Activated CD8-positive, alpha-beta T cell treated with anti-CD3 and anti-CD28 coated beads for 36 hours (primary cell): ENCODE data around the gene NGFR. TPM values are rescaled to one million over a fixed set of nuclear protein-coding genes. Genes with fewer than 3 reads are reported as not detected.

Experiments used
- ATAC-seq: fragments of 200-7000 bp; cut with Tn5 transposase; one replicate; pipeline ENCODE4 v1.10.0; 2021; ENCODE audit warnings: mild to moderate bottlenecking, moderate library complexity
- CTCF ChIA-PET: fragments of 350-600 bp; sonication (Branson Sonifier 250); formaldehyde crosslinking; loops from one replicate; lab custom pipeline; 2021; ENCODE audit warnings: antibody characterized with exemption; lab: Charles Lee
- POLR2A ChIA-PET: fragments of 350-600 bp; sonication (Branson Sonifier 250); formaldehyde crosslinking; loops from one replicate; lab custom pipeline; 2021; ENCODE audit warnings: antibody characterized with exemption; lab: Charles Lee
- DNase-seq: peaks from one replicate; pipeline ENCODE4 v3.0.0-alpha.2; 2020
- H3K27ac Mint-ChIP-seq: one replicate; pipeline ENCODE4 v1.8.0; 2021; ENCODE audit warnings: mild to moderate bottlenecking, mixed read lengths
- H3K27me3 Mint-ChIP-seq: one replicate; pipeline ENCODE4 v1.8.0; 2021; ENCODE audit warnings: mixed read lengths
- H3K36me3 Mint-ChIP-seq: one replicate; pipeline ENCODE4 v1.8.0; 2021; ENCODE audit warnings: low read depth, mixed read lengths
- H3K4me1 Mint-ChIP-seq: one replicate; pipeline ENCODE4 v1.8.0; 2021; ENCODE audit warnings: low read depth, mixed read lengths
- H3K4me3 Mint-ChIP-seq: one replicate; pipeline ENCODE4 v1.8.0; 2021; ENCODE audit warnings: mild to moderate bottlenecking, moderate library complexity, mixed read lengths
- H3K9me3 Mint-ChIP-seq: one replicate; pipeline ENCODE4 v1.8.0; 2021; ENCODE audit warnings: mixed read lengths
- CTCF ChIP-seq: fragments of 200-600 bp; IDR thresholded peaks from one replicate; pipeline ENCODE4 v1.8.0; 2022; ENCODE audit warnings: antibody characterized with exemption, mild to moderate bottlenecking
- intact Hi-C: fragments of 100-400 bp; cut with micrococcal nuclease; formaldehyde crosslinking; loops from one replicate; pipeline ENCODE4 v1.10.0; 2022
- total RNA-seq, 2 experiments: library from RNA; stranded (reverse); gene quantifications; one replicate each; pipeline ENCODE4 v1.2.3, GENCODE V29; 2021

Gene NGFR
- total RNA-seq, 2 experiments from 2014 or later, result 0.09 TPM; not detected in 1

- no peak for TF ChIP-seq CTCF
- intact Hi-C loops, result no loop called here
- ChIA-PET POLR2A (no interaction called here), CTCF (interaction anchor here (2.0 kb wide), 1 partner anchor 16 kb away, joined by 6 read pairs; no protein-coding TSS in a partner anchor)
- H3K27ac Mint-ChIP-seq, result no peak overlapping the region
- no peaks in the 10 kb centered on the region for H3K27me3 Mint-ChIP-seq
- H3K36me3 Mint-ChIP-seq, result no peaks in the 10 kb centered on the region
- no peak overlapping the region for H3K4me3 Mint-ChIP-seq
- no peaks in the 10 kb centered on the region for H3K9me3 Mint-ChIP-seq
- no peaks in the 10 kb centered on the region for H3K4me1 Mint-ChIP-seq
- DNase-seq (no peak), ATAC-seq (no peak)
Measured at GRCh38 chr17:49450735-49451134, 44.4 kb upstream of the NGFR start.

- H3K9me3 Mint-ChIP-seq, result no peaks in the 10 kb centered on the region
- intact Hi-C loops, result no loop called here
- no peak for TF ChIP-seq CTCF
- H3K27ac Mint-ChIP-seq, result no peak overlapping the region
- no peak overlapping the region for H3K4me3 Mint-ChIP-seq
- ATAC-seq (no peak), DNase-seq (no peak)
- H3K4me1 Mint-ChIP-seq, result no peaks in the 10 kb centered on the region
- H3K36me3 Mint-ChIP-seq, result no peaks in the 10 kb centered on the region
- CTCF ChIA-PET, result interaction anchor here (2.0 kb wide), 1 partner anchor 17 kb away, joined by 6 read pairs; no protein-coding TSS in a partner anchor
- peaks cover 9% of the 10 kb centered on the region for H3K27me3 Mint-ChIP-seq
- POLR2A ChIA-PET, result no interaction called here
Measured at GRCh38 chr17:49452201-49452600, 42.9 kb upstream of the NGFR start.

DNA sequence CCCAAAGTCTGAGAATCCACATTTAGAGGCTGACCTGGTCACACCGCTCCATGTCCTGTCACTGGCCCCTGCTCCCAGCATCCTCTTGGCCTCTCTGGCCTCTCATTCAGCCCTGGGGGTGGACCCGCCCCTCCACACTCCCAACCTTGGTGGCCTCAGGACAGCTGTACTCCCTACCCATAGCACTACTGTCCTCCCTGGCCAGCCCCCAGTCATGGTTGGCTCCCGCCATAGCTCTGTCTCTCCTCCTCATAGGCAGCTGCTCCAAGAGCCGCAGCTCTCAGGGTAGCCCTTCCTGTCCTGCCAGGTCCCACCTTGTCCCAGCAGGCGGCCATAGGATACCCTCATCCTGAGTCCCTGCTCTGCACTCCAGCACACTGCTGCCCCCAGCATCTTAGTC is 42.4 kb upstream of the NGFR start:
- ATAC-seq, result no peak
- H3K36me3 Mint-ChIP-seq, result no peaks in the 10 kb centered on the region
- no peak for TF ChIP-seq CTCF
- no peak overlapping the region for H3K4me3 Mint-ChIP-seq
- ChIA-PET POLR2A (no interaction called here), CTCF (interaction anchor here (1.2 to 2.1 kb wide), 3 partner anchors 17 to 104 kb away, joined by 3 to 9 read pairs (median 6); no protein-coding TSS in a partner anchor)
- peaks cover 13% of the 10 kb centered on the region for H3K27me3 Mint-ChIP-seq
- no peaks in the 10 kb centered on the region for H3K9me3 Mint-ChIP-seq
- H3K27ac Mint-ChIP-seq, result no peak overlapping the region
- intact Hi-C loops, result no loop called here
- no peaks in the 10 kb centered on the region for H3K4me1 Mint-ChIP-seq
- DNase-seq, result no peak

DNA sequence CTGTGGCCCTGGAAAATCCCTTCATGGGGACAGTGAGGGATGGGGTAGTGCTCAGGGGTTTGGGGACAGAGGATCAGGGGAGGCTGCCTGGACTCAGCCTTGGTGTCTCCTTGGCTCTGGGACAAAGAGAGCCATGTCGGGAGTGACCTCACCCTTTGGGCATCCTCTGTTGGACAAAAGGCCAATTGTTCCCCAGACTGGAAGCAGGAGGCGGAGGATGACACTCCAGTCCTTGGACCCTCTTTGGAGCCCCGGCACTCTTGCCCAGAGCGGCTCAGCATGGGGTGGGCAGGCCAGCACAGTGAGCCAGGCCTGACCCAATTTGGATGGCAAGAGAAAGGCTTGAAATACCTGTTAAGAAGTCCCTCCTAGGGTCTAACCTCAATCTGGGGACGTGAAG is 41.0 kb upstream of the NGFR start:
- CTCF ChIA-PET, result interaction anchor here (2.1 kb wide), 1 partner anchor 19 kb away, joined by 9 read pairs; no protein-coding TSS in a partner anchor
- POLR2A ChIA-PET, result interaction anchor here (0.7 kb wide), 1 partner anchor 61 kb away, joined by 4 read pairs; no protein-coding TSS in a partner anchor
- no peak overlapping the region for H3K27ac Mint-ChIP-seq
- no peaks in the 10 kb centered on the region for H3K4me1 Mint-ChIP-seq
- H3K27me3 Mint-ChIP-seq, result peaks cover 19% of the 10 kb centered on the region
- DNase-seq, result no peak
- H3K36me3 Mint-ChIP-seq, result no peaks in the 10 kb centered on the region
- H3K4me3 Mint-ChIP-seq, result no peak overlapping the region
- no peaks in the 10 kb centered on the region for H3K9me3 Mint-ChIP-seq
- no peak for ATAC-seq
- intact Hi-C loops, result no loop called here
- TF ChIP-seq CTCF, result no peak

DNA sequence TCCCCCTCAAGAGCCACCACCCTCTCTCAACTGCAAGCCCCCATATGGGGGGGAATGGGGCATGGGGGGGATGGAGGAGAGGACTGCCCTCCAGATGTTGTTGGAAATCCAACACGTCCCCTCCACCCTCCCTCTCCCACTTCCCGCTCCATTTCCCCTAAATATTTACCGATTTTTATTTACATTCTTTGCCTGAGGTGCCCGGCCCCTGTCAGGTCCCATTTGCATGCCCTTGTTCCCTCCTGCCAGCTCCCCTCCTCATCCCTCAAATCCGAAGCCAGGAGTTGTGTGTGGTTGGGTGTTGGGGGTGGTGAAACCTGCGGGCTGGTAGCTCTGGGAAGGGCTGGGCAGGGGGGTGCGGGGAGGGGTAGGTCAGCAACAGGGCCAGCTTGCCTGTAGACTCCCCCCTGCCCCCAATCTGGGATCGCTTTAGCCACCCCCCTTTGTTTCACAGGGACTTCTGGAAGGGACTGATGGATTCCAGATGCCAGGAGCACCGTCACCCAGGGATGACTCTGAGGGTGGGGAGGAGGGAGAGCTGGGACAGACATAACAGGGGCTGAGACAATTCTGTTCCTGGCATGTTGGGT is 39.7 kb upstream of the NGFR start:
- no peak overlapping the region for H3K4me3 Mint-ChIP-seq
- H3K27ac Mint-ChIP-seq, result no peak overlapping the region
- intact Hi-C loops, result no loop called here
- H3K27me3 Mint-ChIP-seq, result peaks cover 27% of the 10 kb centered on the region
- peaks cover 2% of the 10 kb centered on the region for H3K4me1 Mint-ChIP-seq
- no peak for TF ChIP-seq CTCF
- DNase-seq (no peak), ATAC-seq (no peak)
- POLR2A ChIA-PET, result no interaction called here
- no peaks in the 10 kb centered on the region for H3K9me3 Mint-ChIP-seq
- H3K36me3 Mint-ChIP-seq, result no peaks in the 10 kb centered on the region
- CTCF ChIA-PET, result interaction anchor here (1.0 to 4.1 kb wide), 3 partner anchors 18 to 101 kb away, joined by 3 to 32 read pairs (median 5); no protein-coding TSS in a partner anchor
